HG03159 (cell line): Measurements from ENCODE around the gene ATL2.
"Not testable (repeated sequence)": the region's sequence is repeated elsewhere in the genome, so short reads cannot be mapped to it uniquely, and the experiment has no call there.

Experiments
- ATAC-seq: cut with Tn5 transposase; IDR thresholded peaks from one replicate; pipeline ENCODE4 v1.9.1; 2021; ENCODE audit warnings: mild to moderate bottlenecking, moderate library complexity; ENCODE audit not compliant: unreplicated experiment

ATL2 gene

DNA sequence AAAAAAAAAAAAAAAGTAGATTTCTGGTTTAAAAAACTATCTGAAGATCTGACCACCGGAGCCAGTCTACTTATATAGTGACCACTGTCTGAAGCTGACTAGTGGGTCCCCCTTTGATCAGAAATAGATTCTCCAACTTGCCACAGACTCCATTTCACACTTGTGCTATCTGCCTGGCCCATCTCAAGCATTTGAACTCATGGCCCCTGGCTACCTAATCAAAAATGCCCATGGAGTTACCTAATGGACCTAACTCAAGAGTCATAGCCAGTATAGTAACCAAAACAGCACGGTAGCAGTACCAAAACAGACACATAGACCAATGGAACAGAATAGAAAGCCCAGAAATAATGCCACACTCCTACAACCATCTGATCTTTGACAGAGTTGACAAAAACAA lies 17.0 kb upstream of the ATL2 start:
- ATAC-seq, result no peak

DNA sequence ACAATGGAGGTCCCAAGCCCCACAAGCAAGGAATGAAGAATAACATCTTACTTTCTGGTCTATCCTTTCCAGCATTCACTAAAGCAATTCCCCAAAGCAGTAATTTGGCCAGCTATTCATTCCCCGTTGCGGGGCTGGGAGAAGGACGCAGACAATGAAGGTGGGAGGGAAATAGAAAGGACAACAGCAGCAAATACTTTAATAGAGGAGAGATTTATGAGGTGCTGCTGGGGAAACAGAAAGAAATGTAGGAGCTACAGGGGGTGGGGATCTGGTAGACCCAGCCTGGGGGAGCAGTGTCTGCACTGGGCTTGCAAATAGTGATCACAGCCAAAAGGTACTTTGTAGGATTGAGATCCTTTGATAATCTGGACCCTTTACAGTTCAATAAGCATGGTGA lies 13.9 kb upstream of the ATL2 start:
- no peak for ATAC-seq

DNA sequence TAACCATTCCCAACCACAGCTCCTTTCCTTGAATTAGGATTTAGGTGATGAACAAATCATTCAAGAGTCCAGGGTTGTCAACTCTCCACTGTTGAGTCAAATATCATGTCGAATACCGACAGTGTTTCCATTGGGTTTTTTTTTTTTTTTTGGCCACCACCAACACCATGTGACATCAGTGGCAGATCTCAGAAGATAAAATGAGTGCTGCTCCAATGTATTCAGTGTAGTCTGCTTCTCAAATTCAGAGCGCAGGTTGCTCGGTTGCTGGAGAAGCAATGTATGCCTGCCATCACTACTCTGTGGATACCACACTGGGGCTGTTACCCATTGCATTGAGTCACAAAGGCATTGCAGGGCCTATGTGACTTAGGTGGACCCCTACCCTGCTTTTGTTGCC lies 10.8 kb upstream of the ATL2 start:
- ATAC-seq, result no peak

DNA sequence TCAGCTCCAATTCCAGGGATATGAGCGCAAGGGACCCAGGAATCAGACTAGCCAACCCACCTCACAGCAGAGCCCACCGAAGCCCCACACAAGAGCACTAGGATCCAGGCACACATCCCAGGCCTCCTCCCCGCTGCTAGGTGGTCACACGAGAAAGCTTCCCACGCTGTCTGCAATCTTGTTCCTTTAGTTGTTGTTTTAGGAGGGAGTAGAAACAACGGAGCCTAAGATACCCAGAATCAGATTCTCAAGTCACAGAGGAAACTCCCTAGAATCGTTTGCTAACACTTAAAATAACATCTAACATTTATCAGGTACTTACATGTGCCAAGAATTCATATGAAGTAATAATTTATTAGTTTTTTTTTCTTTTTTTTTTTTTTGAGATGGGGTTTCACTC lies 9.7 kb upstream of the ATL2 start:
- ATAC-seq, result no peak

- no peak for ATAC-seq
These were observed 9.3 kb upstream of the ATL2 start for GRCh38 chr2:38386377-38386776.

DNA sequence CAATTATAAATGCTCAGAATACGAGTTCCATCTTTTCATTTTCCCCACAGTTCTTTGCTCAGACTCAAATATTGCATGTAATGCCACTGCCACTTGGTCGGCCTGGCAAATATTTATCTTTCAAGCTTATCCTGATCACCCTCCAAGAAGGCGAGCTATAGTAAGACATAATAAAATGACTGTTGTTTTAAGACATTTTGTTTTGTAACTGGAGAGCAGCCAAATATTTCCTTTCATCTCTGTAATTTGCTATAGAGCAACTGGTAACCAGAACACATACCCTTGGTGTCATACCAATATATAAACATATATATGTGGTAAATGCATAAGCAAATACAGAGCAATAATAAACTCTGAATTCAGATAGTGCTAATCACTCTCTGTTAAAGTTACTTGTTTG lies 7.3 kb upstream of the ATL2 start:
- no peak for ATAC-seq

GRCh38 chr2:38383741-38384140 lies 6.7 kb upstream of the ATL2 start:
- not testable (repeated sequence) for ATAC-seq

DNA sequence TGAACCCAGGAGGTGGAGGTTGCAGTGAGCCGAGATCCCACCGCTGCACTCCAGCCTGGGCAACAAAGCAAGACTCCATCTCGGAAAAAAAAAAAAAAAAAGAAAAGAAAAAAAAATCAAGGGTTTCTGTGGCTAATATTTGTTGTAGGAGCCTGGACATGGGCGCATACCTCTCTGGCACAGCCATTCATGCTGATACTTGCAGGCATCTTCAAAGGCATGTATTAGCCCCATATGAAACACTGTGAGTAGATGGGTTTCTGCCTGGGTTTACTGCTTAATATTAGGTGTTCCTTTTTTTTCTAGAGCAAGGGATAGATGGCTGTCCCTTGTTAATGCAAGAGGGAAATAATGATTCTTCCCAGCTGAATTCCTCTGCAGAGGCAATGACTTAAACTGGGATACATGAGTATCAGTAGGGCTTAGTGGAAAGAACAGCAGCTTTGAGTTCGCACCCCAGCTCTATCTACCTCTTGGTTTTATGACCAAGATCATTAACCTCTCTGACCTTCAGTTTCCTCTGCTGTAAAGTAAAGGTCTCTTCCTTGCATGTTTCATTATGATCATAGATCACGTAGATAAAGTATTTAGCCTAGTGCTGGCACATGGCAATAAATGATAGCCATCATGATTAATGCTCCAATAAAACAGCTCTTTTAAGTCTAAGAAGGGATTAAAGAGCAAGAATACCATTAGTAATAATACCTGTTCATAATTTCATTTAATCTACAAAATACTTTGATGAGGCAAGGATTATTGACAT lies 4.5 kb upstream of the ATL2 start:
- ATAC-seq, result no peak

GRCh38 chr2:38380397-38381130 lies 3.5 kb upstream of the ATL2 start:
- no peak for ATAC-seq

DNA sequence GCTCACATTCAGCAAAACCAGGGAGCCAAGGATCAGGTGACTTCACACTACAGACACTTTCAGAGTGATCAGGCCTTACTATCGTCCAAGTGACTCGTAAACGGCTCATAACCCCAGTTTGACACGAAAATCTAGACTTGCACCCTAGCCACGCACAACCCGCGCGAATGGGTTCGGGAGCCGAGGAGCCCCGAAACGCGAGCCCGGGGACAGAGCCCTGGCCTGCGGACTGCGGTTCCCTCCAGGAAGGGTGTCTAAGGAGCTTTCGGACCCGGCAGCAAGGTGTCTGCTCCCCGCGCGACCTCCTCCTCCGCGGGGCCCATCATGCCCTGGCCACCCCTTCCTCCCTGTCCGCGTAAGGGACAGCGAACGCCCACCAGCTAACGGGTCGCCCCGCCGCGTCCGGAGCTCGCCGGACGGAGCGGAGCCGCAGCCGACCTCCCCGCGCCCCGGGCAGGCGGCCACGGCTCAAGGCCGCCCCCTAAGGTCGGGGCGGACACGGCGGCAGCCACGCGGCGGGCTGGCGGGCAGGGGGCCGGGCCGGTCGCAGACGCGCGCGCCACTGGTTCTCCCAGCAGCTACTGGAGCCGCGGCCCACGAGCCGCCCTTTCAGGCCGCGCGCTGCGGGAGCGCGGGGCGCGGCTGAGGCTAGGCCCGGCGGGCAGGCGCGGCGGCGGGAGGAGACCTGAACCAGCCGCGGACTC lies 575 bp downstream of the ATL2 start:
- peak; percentile 69 for ATAC-seq

DNA sequence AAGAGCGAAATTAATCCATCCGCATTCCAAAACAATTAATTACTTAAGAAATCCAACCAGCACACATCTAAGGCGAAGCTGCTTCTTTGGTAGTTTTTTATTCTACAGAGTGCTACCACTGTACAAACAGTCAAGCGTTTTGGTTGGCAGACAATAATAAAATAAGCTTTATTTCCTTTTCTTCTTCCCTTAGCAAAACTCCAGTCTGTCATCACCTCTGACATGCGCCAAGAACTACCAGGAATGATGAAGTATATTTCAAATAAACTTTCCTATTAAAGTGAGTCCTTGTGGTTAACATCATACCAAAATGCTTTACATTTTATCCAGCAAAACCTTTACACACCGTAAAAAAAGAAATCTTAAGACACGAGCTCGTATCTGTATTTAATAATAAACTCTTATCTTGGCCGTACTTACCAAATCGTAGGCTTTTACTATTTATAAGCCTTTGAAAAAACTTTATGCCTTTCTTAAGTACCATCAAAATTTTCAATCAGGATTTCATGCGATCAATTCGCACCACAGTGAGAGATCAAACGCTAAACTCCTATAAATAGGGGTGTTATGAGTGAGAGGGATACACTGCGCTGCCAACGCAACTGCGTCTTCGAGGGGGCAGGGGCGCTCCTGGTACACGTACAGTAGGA lies 1.3 kb downstream of the ATL2 start:
- ATAC-seq, result no peak

- no peak for ATAC-seq
These were observed 2.1 kb downstream of the ATL2 start for GRCh38 chr2:38374984-38375383.

DNA sequence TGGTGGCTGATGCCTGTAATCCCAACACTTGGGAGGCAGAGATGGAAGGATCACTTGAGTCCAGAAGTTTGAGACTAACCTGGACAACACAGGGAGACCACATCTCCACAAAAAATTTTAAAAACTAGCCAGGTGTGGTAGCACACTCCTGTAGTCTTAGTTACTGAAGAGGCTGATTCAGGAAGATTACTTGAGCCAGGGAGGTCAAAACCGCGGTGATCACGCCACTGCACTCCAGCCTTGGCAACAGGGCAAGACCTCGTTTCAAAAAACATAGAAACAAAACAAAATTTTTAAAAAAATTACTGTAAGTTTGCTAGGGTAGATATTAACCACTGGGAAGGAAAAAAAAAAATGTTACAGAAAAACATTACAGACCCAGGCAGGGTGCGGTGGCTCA lies 5.8 kb downstream of the ATL2 start:
- ATAC-seq, result no peak

DNA sequence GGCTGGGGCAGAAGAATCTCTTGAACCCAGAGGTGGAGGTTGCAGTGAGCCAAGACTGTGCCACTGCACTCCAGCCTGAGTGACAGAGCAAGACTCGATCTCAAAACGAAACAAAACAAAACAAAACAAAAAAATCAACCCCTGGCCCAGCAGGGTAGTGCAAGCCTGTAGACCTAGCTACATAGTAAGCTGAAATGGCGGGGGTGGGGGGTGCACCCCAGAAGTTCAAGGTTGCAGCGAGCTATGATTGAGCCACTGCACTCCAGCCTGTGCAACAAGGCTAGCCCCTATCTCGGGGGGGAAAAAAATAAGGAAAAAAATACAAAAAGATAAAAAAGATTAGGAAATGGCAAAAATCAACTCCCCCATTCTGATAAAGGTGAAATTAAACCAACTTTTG lies 6.4 kb downstream of the ATL2 start:
- ATAC-seq, result no peak

GRCh38 chr2:38362232-38362631 lies 14.8 kb downstream of the ATL2 start:
- ATAC-seq, result no peak

DNA sequence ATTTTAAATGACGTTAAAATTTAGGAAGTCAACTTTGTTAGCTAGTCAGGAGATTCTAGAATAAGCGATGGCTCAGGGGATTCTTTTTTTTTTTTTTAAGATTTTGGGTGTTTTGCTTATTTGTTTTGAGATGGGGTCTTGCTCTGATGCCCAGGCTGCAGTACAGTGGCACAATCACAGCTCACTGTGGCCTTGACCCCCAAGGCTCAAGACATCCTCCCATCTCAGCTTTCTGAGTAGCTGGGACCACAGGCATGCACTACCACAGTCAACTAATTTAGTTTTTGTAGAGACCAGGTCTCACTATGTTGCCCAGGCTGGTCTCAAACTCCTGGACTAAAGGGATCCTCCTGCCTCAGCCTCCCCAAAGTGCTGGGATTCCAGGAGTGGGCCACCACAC lies 16.9 kb downstream of the ATL2 start:
- no peak for ATAC-seq

- ATAC-seq, result no peak
These were observed 23.7 kb downstream of the ATL2 start for GRCh38 chr2:38353402-38353801.

GRCh38 chr2:38352336-38352735 lies 24.7 kb downstream of the ATL2 start:
- ATAC-seq, result no peak

DNA sequence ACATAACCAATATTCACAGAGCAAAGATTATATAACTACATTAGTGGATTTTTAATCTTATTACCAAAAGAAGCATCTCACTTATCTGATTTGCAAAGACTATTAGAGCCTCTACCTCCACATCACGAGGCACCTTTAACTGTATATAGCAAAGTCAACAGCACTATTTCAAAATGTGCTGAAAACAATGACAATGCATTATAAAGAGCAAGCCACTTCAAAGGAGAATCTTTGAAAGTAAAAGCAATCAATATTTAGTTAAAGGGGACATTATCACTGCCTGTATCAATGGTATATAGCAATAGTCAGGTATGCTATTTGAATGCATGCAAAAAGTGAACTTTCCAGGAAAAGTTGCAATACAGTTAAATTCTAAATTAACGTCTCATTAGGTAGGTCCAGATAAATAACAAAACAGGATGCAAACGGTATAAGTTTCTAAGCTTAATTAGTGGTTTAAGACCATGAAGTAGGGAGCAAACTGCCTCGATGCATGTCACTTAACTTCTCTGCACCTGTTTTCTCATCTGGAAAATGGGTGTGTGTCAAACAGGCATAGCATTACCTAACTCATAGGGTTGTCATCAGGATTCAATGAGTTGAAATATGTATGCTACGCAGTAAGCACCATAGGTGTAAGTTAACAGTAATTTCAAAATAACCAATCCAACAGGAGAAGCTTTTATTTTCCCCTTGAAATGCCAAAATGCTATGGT lies 31.6 kb downstream of the ATL2 start:
- no peak for ATAC-seq

DNA sequence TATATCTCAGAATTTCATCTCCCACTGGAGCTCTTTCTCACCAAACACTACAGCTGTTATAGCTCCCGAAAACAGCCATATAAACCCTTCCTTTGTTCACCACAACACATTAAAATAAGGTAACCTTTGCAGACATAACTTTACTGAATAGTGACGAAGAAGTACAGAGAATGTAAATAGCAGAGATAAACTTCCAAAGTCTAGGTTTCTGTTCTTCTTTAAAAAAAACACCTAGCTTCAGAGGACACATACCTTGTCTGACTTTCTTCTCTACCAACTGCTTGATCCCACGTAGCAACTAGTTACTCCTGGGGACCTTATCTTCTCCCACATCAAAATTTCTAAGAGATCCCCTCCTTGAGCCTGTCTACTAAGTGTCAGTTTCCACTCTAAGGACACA lies 32.3 kb downstream of the ATL2 start:
- ATAC-seq, result no peak

GRCh38 chr2:38343212-38343611 lies 33.9 kb downstream of the ATL2 start:
- no peak for ATAC-seq
